DOHH2 (cell line): ENCODE results near the gene FIGN.

Source experiments
- H3F3A ChIP-seq: fragments of 200-600 bp; sonication (generic), shearing (Covaris generic); 2 replicates; pipeline ENCODE4 v1.6.0; 2016; ENCODE audit warnings: antibody characterized with exemption, mild to moderate bottlenecking; ENCODE audit not compliant: control insufficient read depth, insufficient read depth
- H3K27ac ChIP-seq: fragments of 200-600 bp; sonication (generic); 2 replicates; pipeline ENCODE4 v1.5.1; 2014; ENCODE audit warnings: low read depth, mild to moderate bottlenecking, low read length, moderate library complexity
- H3K27me3 ChIP-seq: fragments of 200-600 bp; sonication (generic); 2 replicates; pipeline ENCODE4 v1.6.1; 2014; ENCODE audit warnings: mild to moderate bottlenecking, low read length, mixed read lengths; ENCODE audit not compliant: control insufficient read depth
- H3K36me3 ChIP-seq: fragments of 200-600 bp; sonication (generic); 2 replicates; pipeline ENCODE4 v1.6.1; 2014; ENCODE audit warnings: mild to moderate bottlenecking, low read length, moderate library complexity, mixed read lengths; ENCODE audit not compliant: control insufficient read depth
- H3K4me1 ChIP-seq: fragments of 200-600 bp; sonication (generic); 2 replicates; pipeline ENCODE4 v1.6.1; 2014; ENCODE audit warnings: mild to moderate bottlenecking, low read length, mixed read lengths; ENCODE audit not compliant: control insufficient read depth
- H3K4me2 ChIP-seq: fragments of 200-600 bp; sonication (generic); 2 replicates; pipeline ENCODE4 v1.6.0; 2014; ENCODE audit warnings: mild to moderate bottlenecking, low read length, moderate library complexity
- H3K4me3 ChIP-seq: fragments of 200-600 bp; sonication (generic); 2 replicates; pipeline ENCODE4 v1.5.1; 2014; ENCODE audit warnings: mild to moderate bottlenecking, low read length, mixed read lengths
- H3K79me2 ChIP-seq: fragments of 200-600 bp; sonication (generic); 2 replicates; pipeline ENCODE4 v1.6.1; 2014; ENCODE audit warnings: mild to moderate bottlenecking, low read length, mixed read lengths; ENCODE audit not compliant: control insufficient read depth
- H3K9me2 ChIP-seq: fragments of 200-600 bp; sonication (generic); replicated peaks from 2 replicates; pipeline ENCODE4 v1.6.1; 2014; ENCODE audit warnings: mild to moderate bottlenecking, low read length, mixed read lengths; ENCODE audit not compliant: control insufficient read depth
- H3K9me3 ChIP-seq: fragments of 200-600 bp; sonication (generic); 2 replicates; pipeline ENCODE4 v1.6.1; 2014; ENCODE audit warnings: antibody characterized with exemption, low read length, mixed read lengths; ENCODE audit not compliant: control insufficient read depth, insufficient read depth
- H4K20me1 ChIP-seq: fragments of 200-600 bp; sonication (generic); 2 replicates; pipeline ENCODE4 v1.6.0; 2014; ENCODE audit warnings: low read depth, mild to moderate bottlenecking, antibody characterized with exemption, low read length, moderate library complexity; ENCODE audit not compliant: control insufficient read depth, insufficient read depth
- EZH2phosphoT487 ChIP-seq: fragments of 200-600 bp; sonication (generic); IDR thresholded peaks from 2 replicates; pipeline ENCODE4 v1.6.1; 2017; ENCODE audit warnings: borderline replicate concordance, mild to moderate bottlenecking, antibody characterized with exemption, low read length, moderate library complexity, mixed read lengths
- TF ChIP-seq, protein P1 (sequence below): fragments of 200-600 bp; sonication (generic); IDR thresholded peaks from one replicate; pipeline ENCODE4 v1.5.1; 2014; ENCODE audit warnings: antibody characterized with exemption, mild to moderate bottlenecking, low read depth, low read length; ENCODE audit not compliant: poor library complexity, severe bottlenecking

Gene FIGN

DNA sequence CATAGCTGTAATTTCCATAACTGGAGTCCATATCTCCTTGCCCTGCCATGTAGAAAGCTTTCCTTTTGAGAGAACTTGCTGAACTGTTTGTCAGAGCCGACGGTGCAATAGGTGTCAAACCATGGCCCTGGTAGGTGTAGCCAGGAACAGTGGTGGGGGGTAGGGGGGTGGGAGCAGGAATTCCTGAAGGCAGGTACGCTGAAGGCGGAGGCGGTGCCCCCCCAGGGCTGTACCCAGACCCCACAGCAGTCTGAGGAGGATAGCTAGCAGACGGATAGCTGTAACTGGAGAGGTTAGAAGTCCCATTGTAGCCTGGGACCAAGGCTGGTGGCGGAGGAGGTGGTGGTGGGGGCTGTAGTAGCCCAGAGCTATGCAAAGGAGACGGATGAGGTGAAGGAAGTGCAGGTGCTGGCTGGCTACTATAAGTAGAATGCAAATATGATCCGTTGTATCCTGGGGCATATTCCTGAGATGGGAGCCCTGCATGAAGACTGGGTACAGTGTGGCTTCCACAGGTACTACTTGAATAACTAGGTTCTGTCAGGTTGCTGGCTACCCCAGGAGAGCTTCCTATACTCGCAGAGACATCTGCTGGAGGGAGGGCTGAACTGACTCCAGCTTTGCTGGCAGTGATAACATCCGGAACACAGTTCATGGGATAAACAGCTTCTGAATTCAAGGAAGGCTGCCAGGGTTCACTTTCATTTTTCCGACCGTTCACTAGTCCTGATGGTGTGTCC lies 124.8 kb downstream of the FIGN start:
- Histone ChIP-seq H3K27ac (no peak overlapping the region), H3K9me3 (no peaks in the 10 kb centered on the region), H3K4me1 (no peaks in the 10 kb centered on the region), H3K79me2 (no peaks in the 10 kb centered on the region), H3K4me3 (no peak overlapping the region), H3K27me3 (no peaks in the 10 kb centered on the region), H3K36me3 (no peaks in the 10 kb centered on the region), H3F3A (no peaks in the 10 kb centered on the region), H3K4me2 (no peak overlapping the region), H3K9me2 (no peaks in the 10 kb centered on the region), H4K20me1 (no peaks in the 10 kb centered on the region)
- no peak for TF ChIP-seq EZH2phosphoT487
- TF ChIP-seq, protein P1, sequence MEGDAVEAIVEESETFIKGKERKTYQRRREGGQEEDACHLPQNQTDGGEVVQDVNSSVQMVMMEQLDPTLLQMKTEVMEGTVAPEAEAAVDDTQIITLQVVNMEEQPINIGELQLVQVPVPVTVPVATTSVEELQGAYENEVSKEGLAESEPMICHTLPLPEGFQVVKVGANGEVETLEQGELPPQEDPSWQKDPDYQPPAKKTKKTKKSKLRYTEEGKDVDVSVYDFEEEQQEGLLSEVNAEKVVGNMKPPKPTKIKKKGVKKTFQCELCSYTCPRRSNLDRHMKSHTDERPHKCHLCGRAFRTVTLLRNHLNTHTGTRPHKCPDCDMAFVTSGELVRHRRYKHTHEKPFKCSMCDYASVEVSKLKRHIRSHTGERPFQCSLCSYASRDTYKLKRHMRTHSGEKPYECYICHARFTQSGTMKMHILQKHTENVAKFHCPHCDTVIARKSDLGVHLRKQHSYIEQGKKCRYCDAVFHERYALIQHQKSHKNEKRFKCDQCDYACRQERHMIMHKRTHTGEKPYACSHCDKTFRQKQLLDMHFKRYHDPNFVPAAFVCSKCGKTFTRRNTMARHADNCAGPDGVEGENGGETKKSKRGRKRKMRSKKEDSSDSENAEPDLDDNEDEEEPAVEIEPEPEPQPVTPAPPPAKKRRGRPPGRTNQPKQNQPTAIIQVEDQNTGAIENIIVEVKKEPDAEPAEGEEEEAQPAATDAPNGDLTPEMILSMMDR = peak; percentile 21

DNA sequence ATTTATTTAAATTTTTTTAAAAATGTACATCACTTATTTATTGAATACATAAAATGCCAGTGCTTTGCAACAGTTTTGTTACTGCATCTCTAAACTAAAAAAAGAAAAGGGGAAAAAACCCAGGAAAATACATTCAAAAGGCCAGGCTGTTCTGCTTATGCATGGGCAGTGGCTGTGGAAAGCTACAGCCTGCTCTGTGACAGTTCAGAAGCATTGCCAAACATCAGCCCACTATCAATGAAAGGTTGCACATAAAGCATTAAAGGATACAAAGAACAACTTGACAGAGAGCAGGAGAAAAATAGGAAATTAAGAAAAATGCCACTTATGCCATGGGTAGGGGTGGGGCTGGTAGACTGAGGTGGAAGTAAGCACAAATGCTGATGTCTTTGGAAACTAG lies 128.2 kb downstream of the FIGN start:
- Histone ChIP-seq H3K9me3 (no peaks in the 10 kb centered on the region), H3K36me3 (no peaks in the 10 kb centered on the region), H3K9me2 (no peaks in the 10 kb centered on the region), H3K4me1 (no peaks in the 10 kb centered on the region), H3K79me2 (no peaks in the 10 kb centered on the region), H4K20me1 (no peaks in the 10 kb centered on the region), H3K27me3 (no peaks in the 10 kb centered on the region), H3F3A (no peaks in the 10 kb centered on the region), H3K27ac (no peak overlapping the region), H3K4me2 (no peak overlapping the region), H3K4me3 (no peak overlapping the region)
- TF ChIP-seq, protein P1 = no peak
- TF ChIP-seq EZH2phosphoT487 = no peak

DNA sequence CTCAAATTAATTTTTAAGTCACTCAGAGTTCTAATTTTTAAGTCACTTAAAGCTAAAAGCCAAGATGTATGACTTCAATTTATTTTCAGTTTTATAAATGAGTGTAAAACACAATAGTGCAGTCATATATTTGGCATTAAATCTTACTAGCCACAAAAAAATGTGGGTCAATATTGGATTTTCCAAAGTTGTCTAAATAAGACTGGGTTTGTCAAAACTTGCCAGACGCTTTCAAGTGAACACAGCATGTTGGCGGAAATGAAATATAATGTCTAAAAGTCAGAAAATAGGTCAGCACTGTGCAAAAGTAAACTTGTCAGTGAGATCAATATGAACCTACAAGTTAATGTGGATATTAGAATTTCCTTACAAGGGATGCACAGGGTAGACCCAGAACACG lies 128.9 kb downstream of the FIGN start:
- no peaks in the 10 kb centered on the region for H3K9me2 ChIP-seq
- no peak overlapping the region for H3K4me2 ChIP-seq
- no peaks in the 10 kb centered on the region for H3F3A ChIP-seq
- no peaks in the 10 kb centered on the region for H3K79me2 ChIP-seq
- H3K9me3 ChIP-seq = no peaks in the 10 kb centered on the region
- no peak overlapping the region for H3K4me3 ChIP-seq
- H3K27ac ChIP-seq = no peak overlapping the region
- H3K4me1 ChIP-seq = no peaks in the 10 kb centered on the region
- TF ChIP-seq EZH2phosphoT487 = no peak
- no peaks in the 10 kb centered on the region for H4K20me1 ChIP-seq
- no peaks in the 10 kb centered on the region for H3K36me3 ChIP-seq
- H3K27me3 ChIP-seq = no peaks in the 10 kb centered on the region

DNA sequence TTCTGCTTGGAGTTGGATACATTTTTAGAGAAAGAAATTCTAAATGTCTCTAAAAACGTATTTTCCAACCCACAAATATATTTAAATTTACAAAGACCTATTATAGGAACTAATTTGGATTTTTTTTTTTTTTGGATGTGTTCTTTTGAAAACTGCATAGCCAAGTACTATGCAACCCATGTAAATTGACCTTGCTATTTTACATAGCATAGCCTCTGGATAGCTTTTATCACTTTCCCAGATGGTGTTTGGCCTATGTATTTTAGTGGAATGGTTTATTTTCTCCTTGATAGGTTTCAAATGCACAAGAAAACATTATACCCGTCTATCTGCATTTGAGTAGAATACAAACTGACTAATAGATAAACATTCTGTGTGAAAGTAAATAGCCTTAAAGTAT lies 130.0 kb downstream of the FIGN start:
- Histone ChIP-seq H3K79me2 (no peaks in the 10 kb centered on the region), H3K27ac (no peak overlapping the region), H3K27me3 (no peaks in the 10 kb centered on the region), H3K4me1 (no peaks in the 10 kb centered on the region), H3K36me3 (no peaks in the 10 kb centered on the region), H3K4me2 (no peak overlapping the region), H3K9me3 (no peaks in the 10 kb centered on the region), H3F3A (no peaks in the 10 kb centered on the region), H3K9me2 (no peaks in the 10 kb centered on the region), H4K20me1 (no peaks in the 10 kb centered on the region), H3K4me3 (no peak overlapping the region)
- no peak for TF ChIP-seq EZH2phosphoT487
